KMS-11 (cell line): ENCODE measurements around the gene ERC2.

Experiments used
- H2AFZ ChIP-seq: fragments of 200-600 bp; sonication (generic); 2 replicates; pipeline ENCODE4 v1.6.1; 2016; ENCODE audit warnings: antibody characterized with exemption, mixed run types, low read depth
- H3K27ac ChIP-seq: fragments of 200-600 bp; sonication (generic); 2 replicates; pipeline ENCODE4 v1.6.1; 2016; ENCODE audit warnings: mild to moderate bottlenecking, mixed run types
- H3K27me3 ChIP-seq: fragments of 200-600 bp; sonication (generic); 2 replicates; pipeline ENCODE4 v1.6.1; 2017; ENCODE audit warnings: mild to moderate bottlenecking, low read depth, mixed run types, moderate library complexity; ENCODE audit not compliant: insufficient read depth
- H3K36me3 ChIP-seq: fragments of 200-600 bp; sonication (generic); 2 replicates; pipeline ENCODE4 v1.6.1; 2017; ENCODE audit warnings: mild to moderate bottlenecking, mixed run types; ENCODE audit not compliant: insufficient read depth
- H3K4me1 ChIP-seq: fragments of 200-600 bp; sonication (generic); 2 replicates; pipeline ENCODE4 v1.6.1; 2016; ENCODE audit warnings: mild to moderate bottlenecking, low read depth, mixed run types; ENCODE audit not compliant: poor library complexity, severe bottlenecking
- H3K4me2 ChIP-seq: fragments of 200-600 bp; sonication (generic); 2 replicates; pipeline ENCODE4 v1.7.0; 2016; ENCODE audit warnings: mild to moderate bottlenecking, mixed run types
- H3K4me3 ChIP-seq: fragments of 200-600 bp; sonication (generic); IDR thresholded peaks from 2 replicates; pipeline ENCODE4 v1.6.1; 2017; ENCODE audit warnings: low read depth, low read length, mixed read lengths; ENCODE audit not compliant: insufficient read depth
- H3K79me2 ChIP-seq: fragments of 200-600 bp; sonication (generic); 2 replicates; pipeline ENCODE4 v1.6.1; 2016; ENCODE audit warnings: low read depth, mixed run types; ENCODE audit not compliant: insufficient read depth
- H3K9ac ChIP-seq: fragments of 200-600 bp; sonication (generic); 2 replicates; pipeline ENCODE4 v1.6.1; 2016; ENCODE audit warnings: mild to moderate bottlenecking, mixed run types
- H4K20me1 ChIP-seq: fragments of 200-600 bp; sonication (generic); 2 replicates; pipeline ENCODE4 v1.6.1; 2016; ENCODE audit warnings: mild to moderate bottlenecking, mixed run types; ENCODE audit not compliant: insufficient read depth
- CTCF ChIP-seq: fragments of 200-600 bp; sonication (generic); conservative IDR thresholded peaks from 2 replicates; pipeline ENCODE4 v1.6.1; 2017; ENCODE audit warnings: low read depth, mild to moderate bottlenecking, antibody characterized with exemption, low read length, moderate library complexity, mixed read lengths

ERC2 gene

GRCh38 chr3:55604846-55605245 is 863.4 kb downstream of the ERC2 start:
- Histone ChIP-seq H3K9ac (no peak overlapping the region), H4K20me1 (no peaks in the 10 kb centered on the region), H3K4me2 (no peak overlapping the region), H3K36me3 (no peaks in the 10 kb centered on the region), H3K79me2 (no peaks in the 10 kb centered on the region), H3K4me1 (no peaks in the 10 kb centered on the region), H3K27me3 (no peaks in the 10 kb centered on the region), H3K4me3 (no peak overlapping the region), H2AFZ (no peak overlapping the region), H3K27ac (no peak overlapping the region)
- TF ChIP-seq CTCF = no peak

GRCh38 chr3:55604402-55604801 is 863.9 kb downstream of the ERC2 start:
- Histone ChIP-seq H2AFZ (no peak overlapping the region), H3K27me3 (no peaks in the 10 kb centered on the region), H3K9ac (no peak overlapping the region), H3K4me2 (no peak overlapping the region), H3K4me1 (no peaks in the 10 kb centered on the region), H3K36me3 (no peaks in the 10 kb centered on the region), H4K20me1 (no peaks in the 10 kb centered on the region), H3K4me3 (no peak overlapping the region), H3K79me2 (no peaks in the 10 kb centered on the region), H3K27ac (no peak overlapping the region)
- TF ChIP-seq CTCF = no peak

- Histone ChIP-seq H3K4me2 (no peak overlapping the region), H3K4me3 (no peak overlapping the region), H2AFZ (no peak overlapping the region), H3K27me3 (no peaks in the 10 kb centered on the region), H3K4me1 (no peaks in the 10 kb centered on the region), H3K27ac (no peak overlapping the region), H3K36me3 (no peaks in the 10 kb centered on the region), H4K20me1 (no peaks in the 10 kb centered on the region), H3K79me2 (no peaks in the 10 kb centered on the region), H3K9ac (no peak overlapping the region)
- TF ChIP-seq CTCF = no peak
Observed at GRCh38 chr3:55601366-55602080, 866.7 kb downstream of the ERC2 start.

GRCh38 chr3:55598224-55598623 is 870.0 kb downstream of the ERC2 start:
- H3K4me2 ChIP-seq = no peak overlapping the region
- H3K36me3 ChIP-seq = no peaks in the 10 kb centered on the region
- no peak for TF ChIP-seq CTCF
- H3K27me3 ChIP-seq = no peaks in the 10 kb centered on the region
- no peak overlapping the region for H3K27ac ChIP-seq
- no peak overlapping the region for H3K4me3 ChIP-seq
- no peak overlapping the region for H3K9ac ChIP-seq
- H3K4me1 ChIP-seq = no peaks in the 10 kb centered on the region
- H3K79me2 ChIP-seq = no peaks in the 10 kb centered on the region
- no peaks in the 10 kb centered on the region for H4K20me1 ChIP-seq
- no peak overlapping the region for H2AFZ ChIP-seq
